ENCODE measurements around the gene STKLD1. TPM values are rescaled to one million over a fixed set of nuclear protein-coding genes. Genes with fewer than 3 reads are reported as not detected.

STKLD1 gene
- total RNA-seq, 3 donors from 2014 or later, result 0.59 to 3.9 (median 0.96) TPM

DNA sequence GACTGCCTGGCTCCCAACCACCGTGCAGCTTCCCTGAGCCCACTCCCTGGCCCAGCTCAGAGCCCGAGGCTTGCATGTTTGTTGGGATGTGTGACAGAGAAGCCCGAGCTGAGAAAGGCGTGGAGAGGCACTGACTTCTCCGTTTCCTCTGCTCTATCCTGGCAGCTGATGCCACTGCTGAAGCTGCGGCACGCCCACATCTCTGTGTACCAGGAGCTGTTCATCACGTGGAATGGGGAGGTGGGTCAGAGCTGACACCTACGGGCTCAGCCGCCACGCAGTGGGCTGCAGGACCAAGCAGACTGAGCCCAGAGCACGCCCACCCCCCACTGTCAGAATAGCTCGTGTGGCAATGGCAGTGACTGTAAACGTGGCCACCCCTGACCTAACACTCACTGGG lies 9.3 kb downstream of the STKLD1 start:
- Histone ChIP-seq H3K27ac (no peak overlapping the region), H3K9me3 (no peaks in the 10 kb centered on the region), H3K36me3 (no peaks in the 10 kb centered on the region), H3K27me3 (no peaks in the 10 kb centered on the region), H3K4me1 (no peaks in the 10 kb centered on the region), H3K4me3 (no peak overlapping the region)
- no peak for DNase-seq (ENCODE audit: low spot score in 2 of 2)
- no peak for TF ChIP-seq POLR2AphosphoS5 (IDR thresholded peaks at IDR 0.05)
- TF ChIP-seq, protein P1, sequence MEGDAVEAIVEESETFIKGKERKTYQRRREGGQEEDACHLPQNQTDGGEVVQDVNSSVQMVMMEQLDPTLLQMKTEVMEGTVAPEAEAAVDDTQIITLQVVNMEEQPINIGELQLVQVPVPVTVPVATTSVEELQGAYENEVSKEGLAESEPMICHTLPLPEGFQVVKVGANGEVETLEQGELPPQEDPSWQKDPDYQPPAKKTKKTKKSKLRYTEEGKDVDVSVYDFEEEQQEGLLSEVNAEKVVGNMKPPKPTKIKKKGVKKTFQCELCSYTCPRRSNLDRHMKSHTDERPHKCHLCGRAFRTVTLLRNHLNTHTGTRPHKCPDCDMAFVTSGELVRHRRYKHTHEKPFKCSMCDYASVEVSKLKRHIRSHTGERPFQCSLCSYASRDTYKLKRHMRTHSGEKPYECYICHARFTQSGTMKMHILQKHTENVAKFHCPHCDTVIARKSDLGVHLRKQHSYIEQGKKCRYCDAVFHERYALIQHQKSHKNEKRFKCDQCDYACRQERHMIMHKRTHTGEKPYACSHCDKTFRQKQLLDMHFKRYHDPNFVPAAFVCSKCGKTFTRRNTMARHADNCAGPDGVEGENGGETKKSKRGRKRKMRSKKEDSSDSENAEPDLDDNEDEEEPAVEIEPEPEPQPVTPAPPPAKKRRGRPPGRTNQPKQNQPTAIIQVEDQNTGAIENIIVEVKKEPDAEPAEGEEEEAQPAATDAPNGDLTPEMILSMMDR (IDR thresholded peaks at IDR 0.05), result no peak
- no peak for TF ChIP-seq POLR2A (IDR thresholded peaks at IDR 0.05)
- intact Hi-C loops (cut with DNase I; ENCODE audit: low total_unique reads), result no loop called here

DNA sequence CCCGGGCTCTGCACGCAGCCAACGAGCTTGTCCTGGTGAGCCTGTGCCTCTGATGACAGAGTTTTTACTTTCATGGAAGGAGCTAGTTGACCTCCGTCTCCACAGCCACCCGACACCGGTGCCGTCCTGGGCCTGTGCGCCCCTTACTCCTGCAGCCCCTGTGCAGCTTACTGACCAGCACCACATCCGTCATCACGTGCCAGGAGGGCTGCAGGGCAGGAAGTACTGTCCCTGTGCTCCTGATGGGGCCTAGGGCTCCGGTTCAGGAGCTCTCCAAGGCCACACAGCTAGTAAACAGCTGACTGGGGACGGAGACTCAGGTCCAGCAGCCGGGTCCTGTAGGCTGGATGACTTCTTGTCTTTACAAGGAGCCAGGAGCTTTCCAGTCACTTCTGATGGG lies 10.2 kb downstream of the STKLD1 start:
- no peaks in the 10 kb centered on the region for H3K27me3 ChIP-seq
- no peak for DNase-seq (ENCODE audit: low spot score in 2 of 2)
- intact Hi-C loops (cut with DNase I; ENCODE audit: low total_unique reads), result no loop called here
- no peak overlapping the region for H3K4me3 ChIP-seq
- no peaks in the 10 kb centered on the region for H3K36me3 ChIP-seq
- H3K27ac ChIP-seq, result no peak overlapping the region
- H3K9me3 ChIP-seq, result no peaks in the 10 kb centered on the region
- H3K4me1 ChIP-seq, result no peaks in the 10 kb centered on the region
- no peak for TF ChIP-seq POLR2AphosphoS5 (IDR thresholded peaks at IDR 0.05)
- no peak for TF ChIP-seq POLR2A (IDR thresholded peaks at IDR 0.05)
- TF ChIP-seq, protein P1 (IDR thresholded peaks at IDR 0.05), result no peak

DNA sequence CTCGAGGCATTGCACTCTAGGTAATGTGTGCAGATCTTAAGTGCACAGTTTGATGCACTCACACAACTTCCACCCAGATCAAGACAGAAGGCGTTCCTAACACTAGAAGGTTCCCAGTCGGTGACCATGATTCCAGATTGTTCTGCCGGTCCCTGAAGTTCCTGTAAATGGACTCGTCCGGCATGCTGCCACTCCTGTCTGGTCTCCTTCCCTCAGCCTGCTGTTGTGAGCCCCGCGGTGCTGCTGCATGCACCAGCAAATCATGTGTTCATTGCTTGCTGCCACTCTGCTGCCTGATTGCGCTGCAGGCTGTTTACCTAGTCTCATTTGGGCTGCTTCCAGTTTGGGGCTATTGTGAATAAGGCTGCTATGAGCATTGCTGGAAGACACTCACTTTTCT lies 11.5 kb downstream of the STKLD1 start:
- H3K9me3 ChIP-seq, result no peaks in the 10 kb centered on the region
- no peaks in the 10 kb centered on the region for H3K27me3 ChIP-seq
- intact Hi-C loops (cut with DNase I; ENCODE audit: low total_unique reads), result no loop called here
- DNase-seq (ENCODE audit: low spot score in 2 of 2), result peak; percentile 46 to 78
- H3K27ac ChIP-seq, result no peak overlapping the region
- no peaks in the 10 kb centered on the region for H3K36me3 ChIP-seq
- no peak overlapping the region for H3K4me3 ChIP-seq
- TF ChIP-seq POLR2A (IDR thresholded peaks at IDR 0.05) (no peak), POLR2AphosphoS5 (IDR thresholded peaks at IDR 0.05) (no peak)
- TF ChIP-seq, protein P1 (IDR thresholded peaks at IDR 0.05), result no peak
- no peaks in the 10 kb centered on the region for H3K4me1 ChIP-seq

DNA sequence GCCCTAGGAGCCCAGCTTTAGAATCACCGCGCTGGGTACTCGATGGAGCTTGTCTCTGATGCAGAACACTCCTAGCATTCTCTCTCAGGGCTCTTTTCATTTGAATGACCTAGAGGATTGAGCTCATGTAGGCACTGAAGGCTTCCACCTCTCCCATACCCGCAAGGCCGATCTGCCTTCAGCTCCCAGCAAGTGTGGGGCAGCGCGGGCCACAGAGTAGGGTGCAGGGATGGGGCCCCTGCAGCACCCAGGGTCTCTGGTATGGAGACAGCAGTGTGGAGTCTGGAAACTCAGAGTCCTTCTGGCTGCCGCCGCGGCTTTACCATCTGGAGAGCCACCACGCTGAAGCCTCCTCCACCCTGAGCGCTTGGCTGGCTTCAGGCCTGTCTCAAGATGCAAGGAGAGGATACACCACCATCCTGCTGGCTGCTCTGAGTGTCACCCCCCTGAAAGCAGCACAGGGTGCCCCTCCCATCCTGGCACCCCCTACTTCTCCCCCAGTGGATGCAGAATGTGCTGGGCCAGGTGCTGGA lies 12.9 kb downstream of the STKLD1 start:
- peaks cover 0 to 3% of the 10 kb centered on the region in 2 donors for H3K27me3 ChIP-seq
- intact Hi-C loops (cut with DNase I; ENCODE audit: low total_unique reads), result no loop called here
- no peaks in the 10 kb centered on the region for H3K4me1 ChIP-seq
- no peak for TF ChIP-seq POLR2AphosphoS5 (IDR thresholded peaks at IDR 0.05)
- TF ChIP-seq, protein P1 (IDR thresholded peaks at IDR 0.05), result no peak
- TF ChIP-seq POLR2A (IDR thresholded peaks at IDR 0.05), result no peak
- no peak for DNase-seq (ENCODE audit: low spot score in 2 of 2)
- no peaks in the 10 kb centered on the region for H3K36me3 ChIP-seq
- H3K27ac ChIP-seq, result no peak overlapping the region
- no peak overlapping the region for H3K4me3 ChIP-seq
- no peaks in the 10 kb centered on the region for H3K9me3 ChIP-seq

DNA sequence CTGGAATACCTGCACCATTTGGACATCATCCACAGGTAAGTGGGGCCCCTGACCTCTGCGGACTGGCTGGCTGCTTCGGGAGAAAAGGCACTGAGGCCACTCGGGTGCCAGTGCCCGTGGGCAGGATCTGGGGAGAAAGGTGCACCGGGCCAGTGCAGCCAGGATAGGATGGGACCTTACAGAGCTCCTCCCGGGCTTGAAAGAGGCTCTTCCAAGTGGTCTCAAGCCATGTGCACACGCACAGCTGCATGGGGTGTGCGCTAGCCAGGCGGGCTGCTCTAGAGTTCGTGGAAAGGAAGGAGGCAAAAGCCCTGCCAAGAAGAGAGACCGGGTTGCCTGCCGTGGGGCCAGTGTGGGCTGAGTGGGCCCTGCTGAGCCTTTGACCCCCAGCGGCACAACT lies 13.4 kb downstream of the STKLD1 start:
- TF ChIP-seq, protein P1 (IDR thresholded peaks at IDR 0.05), result no peak
- TF ChIP-seq POLR2AphosphoS5 (IDR thresholded peaks at IDR 0.05) (no peak), POLR2A (IDR thresholded peaks at IDR 0.05) (no peak)
- H3K9me3 ChIP-seq, result no peaks in the 10 kb centered on the region
- H3K27me3 ChIP-seq, result peaks cover 0 to 8% of the 10 kb centered on the region in 2 donors
- no peak for DNase-seq (ENCODE audit: low spot score in 2 of 2)
- H3K4me1 ChIP-seq, result no peaks in the 10 kb centered on the region
- no peaks in the 10 kb centered on the region for H3K36me3 ChIP-seq
- no peak overlapping the region for H3K4me3 ChIP-seq
- H3K27ac ChIP-seq, result no peak overlapping the region
- intact Hi-C loops (cut with DNase I; ENCODE audit: low total_unique reads), result no loop called here

Measured in breast epithelium (tissue), 4 donors.